Measurements from ENCODE around the gene PROSER1.
A peak's percentile ranks its signal among the peaks of the same experiment; 100 is the strongest.

Gene PROSER1

DNA sequence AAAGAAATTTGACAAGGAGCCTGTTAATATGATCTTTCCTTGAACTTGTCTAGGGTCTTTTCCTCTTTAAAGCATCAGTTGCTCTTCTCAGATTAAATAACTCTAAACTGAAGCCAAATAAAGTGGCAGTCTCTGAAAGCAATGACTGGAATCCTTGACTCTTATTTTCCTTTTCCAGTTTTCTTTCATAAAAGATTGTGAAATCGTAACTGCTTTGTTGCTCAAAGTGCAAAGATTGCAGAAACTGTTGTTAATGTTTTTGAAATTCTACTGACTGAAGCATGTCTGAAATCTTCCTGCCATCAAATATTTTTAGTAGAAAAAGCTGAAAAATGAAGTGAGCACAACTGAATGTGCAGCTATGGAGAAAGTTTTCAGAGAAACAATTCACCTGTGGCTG, 2.3 kb upstream of the PROSER1 start:
- TF ChIP-seq, protein P1, sequence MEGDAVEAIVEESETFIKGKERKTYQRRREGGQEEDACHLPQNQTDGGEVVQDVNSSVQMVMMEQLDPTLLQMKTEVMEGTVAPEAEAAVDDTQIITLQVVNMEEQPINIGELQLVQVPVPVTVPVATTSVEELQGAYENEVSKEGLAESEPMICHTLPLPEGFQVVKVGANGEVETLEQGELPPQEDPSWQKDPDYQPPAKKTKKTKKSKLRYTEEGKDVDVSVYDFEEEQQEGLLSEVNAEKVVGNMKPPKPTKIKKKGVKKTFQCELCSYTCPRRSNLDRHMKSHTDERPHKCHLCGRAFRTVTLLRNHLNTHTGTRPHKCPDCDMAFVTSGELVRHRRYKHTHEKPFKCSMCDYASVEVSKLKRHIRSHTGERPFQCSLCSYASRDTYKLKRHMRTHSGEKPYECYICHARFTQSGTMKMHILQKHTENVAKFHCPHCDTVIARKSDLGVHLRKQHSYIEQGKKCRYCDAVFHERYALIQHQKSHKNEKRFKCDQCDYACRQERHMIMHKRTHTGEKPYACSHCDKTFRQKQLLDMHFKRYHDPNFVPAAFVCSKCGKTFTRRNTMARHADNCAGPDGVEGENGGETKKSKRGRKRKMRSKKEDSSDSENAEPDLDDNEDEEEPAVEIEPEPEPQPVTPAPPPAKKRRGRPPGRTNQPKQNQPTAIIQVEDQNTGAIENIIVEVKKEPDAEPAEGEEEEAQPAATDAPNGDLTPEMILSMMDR (IDR thresholded peaks at IDR 0.05), result no peak
- TF ChIP-seq ZFX (IDR thresholded peaks at IDR 0.05; ENCODE audit: borderline replicate concordance), result no peak

DNA sequence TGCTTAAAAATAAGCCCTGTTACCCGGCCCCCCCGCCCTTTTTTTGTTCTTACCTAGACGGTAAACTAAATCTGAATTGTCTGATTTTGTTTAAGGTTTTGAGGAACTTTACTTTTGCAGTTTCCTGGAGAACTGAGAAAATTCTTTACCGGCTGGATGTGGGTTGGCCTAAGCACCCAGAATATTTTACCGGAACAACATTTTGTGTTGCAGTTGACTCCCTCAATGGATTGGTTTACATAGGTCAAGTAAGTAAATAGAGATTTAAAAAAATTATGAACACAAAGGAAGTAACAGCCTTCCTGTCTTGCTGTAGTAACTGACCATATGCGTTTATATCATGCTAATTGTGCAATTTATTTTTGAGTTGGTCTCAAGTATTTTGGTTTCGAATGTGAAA, 1.2 kb upstream of the PROSER1 start:
- H3K27ac ChIP-seq, result peak overlapping the region; percentile 78

More for the DNA sequence above, 2.3 kb upstream of the PROSER1 start:
- H3K27ac ChIP-seq, result no peak overlapping the region

DNA sequence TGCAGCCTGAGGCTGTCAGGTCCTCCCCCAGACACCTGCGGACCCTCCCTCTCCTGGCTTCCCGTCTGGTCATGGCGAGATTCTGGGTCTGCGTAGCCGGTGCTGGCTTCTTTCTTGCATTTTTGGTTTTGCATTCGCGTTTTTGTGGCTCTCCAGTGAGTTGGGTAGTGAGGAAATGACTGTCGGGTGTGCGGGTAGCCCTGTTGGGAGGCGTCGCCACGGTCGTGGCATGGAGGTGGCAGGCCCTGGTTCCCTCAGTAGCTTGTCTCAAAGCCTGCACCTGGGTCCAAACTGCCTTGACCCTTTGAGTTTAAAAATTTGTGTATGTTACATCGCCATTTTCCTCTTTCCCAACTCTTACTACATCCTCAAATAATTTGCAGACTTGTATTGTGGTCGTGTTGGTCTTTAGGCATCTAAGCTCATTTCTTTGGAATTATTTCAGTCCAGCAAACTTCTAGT, 711 bp upstream of the PROSER1 start:
- peak overlapping the region; percentile 78 for H3K27ac ChIP-seq
- TF ChIP-seq ZFX (IDR thresholded peaks at IDR 0.05; ENCODE audit: borderline replicate concordance), result no peak
- TF ChIP-seq, protein P1 (IDR thresholded peaks at IDR 0.05), result no peak

More for the DNA sequence above, 1.2 kb upstream of the PROSER1 start:
- TF ChIP-seq ZFX (IDR thresholded peaks at IDR 0.05; ENCODE audit: borderline replicate concordance), result no peak
- TF ChIP-seq, protein P1 (IDR thresholded peaks at IDR 0.05), result no peak

DNA sequence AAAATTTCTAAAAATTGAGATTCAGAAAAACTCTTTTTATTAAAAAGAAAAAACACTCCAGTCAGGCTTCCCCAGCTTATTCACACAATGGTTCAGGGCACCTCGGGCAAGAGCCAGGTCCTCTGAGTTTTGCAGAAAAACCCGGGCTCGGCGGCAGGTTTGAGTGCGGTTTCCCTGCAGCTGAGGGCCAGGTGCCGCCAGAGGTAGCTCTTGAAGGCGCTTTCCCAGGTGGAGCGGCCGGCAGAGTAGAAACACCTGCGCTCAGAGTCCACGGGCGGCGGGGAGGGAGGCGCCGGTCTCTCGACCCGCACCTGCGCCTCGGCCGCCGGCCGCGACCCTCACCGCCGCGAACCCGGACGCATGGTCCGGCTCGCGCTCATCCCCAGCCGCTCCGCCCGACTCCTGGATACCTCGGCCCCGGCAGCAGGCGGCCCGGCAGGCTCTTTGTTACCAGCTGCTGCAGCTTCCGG, 444 bp downstream of the PROSER1 start:
- peak overlapping the region; percentile 78 for H3K27ac ChIP-seq
- TF ChIP-seq, protein P1 (IDR thresholded peaks at IDR 0.05), result no peak; the same call in 1 of the 2 replicates
- no peak for TF ChIP-seq ZFX (IDR thresholded peaks at IDR 0.05; ENCODE audit: borderline replicate concordance)

DNA sequence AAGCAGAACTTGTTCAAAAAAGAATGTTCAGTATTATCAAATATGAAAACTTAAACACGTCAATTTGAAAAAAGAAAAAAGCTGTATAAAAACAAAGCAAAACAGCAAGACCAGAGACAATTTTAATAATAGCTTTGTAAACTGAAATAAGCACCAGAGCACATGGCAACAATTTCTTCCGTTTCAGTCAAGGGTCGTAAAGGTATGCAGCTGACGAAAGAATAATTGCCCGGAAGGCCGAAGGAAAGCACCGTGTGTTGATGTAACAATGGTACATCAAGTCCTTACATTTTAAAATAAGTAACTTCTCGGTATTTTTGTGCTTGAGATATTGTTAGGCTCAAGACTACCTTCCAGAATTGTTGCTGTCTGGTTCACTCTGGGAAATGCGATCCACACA, 1.7 kb downstream of the PROSER1 start:
- TF ChIP-seq, protein P1 (IDR thresholded peaks at IDR 0.05), result no peak
- no peak for TF ChIP-seq ZFX (IDR thresholded peaks at IDR 0.05; ENCODE audit: borderline replicate concordance)
- no peak overlapping the region for H3K27ac ChIP-seq

DNA sequence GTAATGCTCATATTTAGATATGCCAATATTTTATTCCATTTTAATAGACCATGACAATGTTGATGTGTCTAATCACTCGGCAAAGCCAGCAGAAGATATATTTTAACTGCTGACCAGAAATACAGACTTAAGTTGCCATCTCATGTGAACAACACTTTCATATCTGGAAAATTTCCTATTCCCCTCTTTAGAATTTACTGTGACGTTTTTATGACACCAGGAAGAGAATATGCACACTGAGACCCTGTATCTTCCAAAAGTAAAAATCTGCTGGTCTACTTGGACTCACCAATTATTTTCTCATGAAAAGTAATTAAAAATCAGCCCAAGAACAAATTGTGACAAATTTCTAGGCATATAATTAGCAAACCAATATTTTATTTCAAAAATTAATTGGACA, 2.1 kb downstream of the PROSER1 start:
- H3K27ac ChIP-seq, result no peak overlapping the region
- TF ChIP-seq, protein P1 (IDR thresholded peaks at IDR 0.05), result no peak
- TF ChIP-seq ZFX (IDR thresholded peaks at IDR 0.05; ENCODE audit: borderline replicate concordance), result no peak

DNA sequence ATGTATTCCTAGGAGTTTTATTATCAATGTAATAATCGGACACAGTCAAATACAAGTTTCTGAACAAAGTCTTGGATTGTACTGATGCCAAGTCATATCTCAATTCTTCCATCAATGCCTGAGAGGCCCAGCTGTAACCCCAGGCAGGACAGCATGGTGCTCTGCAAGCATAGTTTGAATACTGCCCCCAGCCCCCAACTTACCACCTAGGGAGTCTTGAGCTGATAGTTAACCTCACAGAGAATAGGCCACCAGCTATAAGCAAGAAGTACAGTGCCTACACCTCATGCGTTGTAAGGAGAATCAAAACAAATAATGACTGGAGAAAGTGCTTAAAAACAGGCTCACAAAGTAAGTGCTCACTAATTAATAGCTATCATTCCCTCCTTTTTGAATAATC, 2.7 kb downstream of the PROSER1 start:
- H3K27ac ChIP-seq, result no peak overlapping the region
- no peak for TF ChIP-seq ZFX (IDR thresholded peaks at IDR 0.05; ENCODE audit: borderline replicate concordance)
- TF ChIP-seq, protein P1 (IDR thresholded peaks at IDR 0.05), result no peak
